Endodermal cell (in vitro differentiated cells): ENCODE data around the gene CCDC91. TPM values are rescaled to one million over a fixed set of nuclear protein-coding genes. Genes with fewer than 3 reads are reported as not detected.

Source experiments
- DNase-seq: peaks from one replicate; pipeline ENCODE4 v3.0.0-alpha.2; 2017
- H3K27ac ChIP-seq: 2 replicates; pipeline ENCODE4 v1.5.1; 2013; ENCODE audit warnings: mild to moderate bottlenecking, low read depth, low read length, moderate library complexity
- H3K27me3 ChIP-seq: 2 replicates; pipeline ENCODE4 v1.6.1; 2013; ENCODE audit warnings: mild to moderate bottlenecking, low read length, moderate library complexity; ENCODE audit not compliant: insufficient read depth, control insufficient read depth, poor library complexity, severe bottlenecking
- H3K36me3 ChIP-seq: 2 replicates; pipeline ENCODE4 v1.7.0; 2013; ENCODE audit warnings: mild to moderate bottlenecking, low read length, moderate library complexity; ENCODE audit not compliant: control insufficient read depth, insufficient read depth
- H3K4me1 ChIP-seq: one replicate; pipeline ENCODE4 v1.7.0; 2013; ENCODE audit warnings: low read length; ENCODE audit not compliant: control insufficient read depth, insufficient read depth
- H3K4me3 ChIP-seq: 2 replicates; pipeline ENCODE4 v1.5.1; 2013; ENCODE audit warnings: mild to moderate bottlenecking, low read length, moderate library complexity
- H3K9ac ChIP-seq: 2 replicates; pipeline ENCODE4 v1.6.1; 2013; ENCODE audit warnings: mild to moderate bottlenecking, low read length, moderate library complexity; ENCODE audit not compliant: poor library complexity, severe bottlenecking; ENCODE audit errors: extremely low read depth
- H3K9me3 ChIP-seq: 2 replicates; pipeline ENCODE4 v1.6.1; 2013; ENCODE audit warnings: mild to moderate bottlenecking, low read length, moderate library complexity; ENCODE audit not compliant: control insufficient read depth
- H3K27ac Mint-ChIP-seq: 2 replicates; pipeline ENCODE4 v1.8.0; 2020; ENCODE audit warnings: mixed read lengths
- H3K27me3 Mint-ChIP-seq: 2 replicates; pipeline ENCODE4 v1.8.0; 2021; ENCODE audit warnings: mild to moderate bottlenecking, mixed read lengths; ENCODE audit not compliant: insufficient read depth
- H3K36me3 Mint-ChIP-seq: 2 replicates; pipeline ENCODE4 v1.8.0; 2020; ENCODE audit warnings: low read depth, mixed read lengths
- H3K4me1 Mint-ChIP-seq: 2 replicates; pipeline ENCODE4 v1.8.0; 2020; ENCODE audit warnings: mixed read lengths
- H3K4me3 Mint-ChIP-seq: 2 replicates; pipeline ENCODE4 v1.8.0; 2020; ENCODE audit warnings: mild to moderate bottlenecking, moderate library complexity, mixed read lengths
- H3K9me3 Mint-ChIP-seq: 2 replicates; pipeline ENCODE4 v1.8.0; 2020; ENCODE audit warnings: mild to moderate bottlenecking, mixed read lengths
- WGBS, 2 experiments: methylation state at CpG; one replicate each; pipeline versions ENCODE4 v1.1.5 to v1.1.7; 2013; ENCODE audit warnings: missing lambda C conversion rate in 2 of 2, mixed read lengths in 1 of 2; ENCODE audit not compliant: insufficient coverage in 1 of 2, insufficient read length in 1 of 2; 5-methylcytosine and 5-hydroxymethylcytosine counted together
- long read RNA-seq, 4 experiments: library from polyadenylated mRNA in 2 of 4; library from RNA in 1 of 4; library from capped mRNA in 1 of 4; stranded (forward) in 3 of 4; unstranded in 1 of 4; transcript quantifications; one replicate each; pipeline ENCODE4 v2.0.0, GENCODE V29; 2020 to 2021; ENCODE audit warnings: inconsistent platforms in 1 of 4
- polyA plus RNA-seq, 2 experiments: library from polyadenylated mRNA; stranded (reverse); fragments of 50-300 nt; gene quantifications; one replicate each; pipeline ENCODE4 v1.2.3, GENCODE V29; 2013
- total RNA-seq, 2 donors: library from RNA; stranded (reverse); fragmentation: NEBNext Ultra II Directional in 1 of 2; extraction: Animal tissue kit (Norgen Biotek cat#: 25700) in 1 of 2; gene quantifications; 2 replicates in 1 of 2; 3 replicates in 1 of 2; pipeline ENCODE4 v1.2.1, GENCODE V29; 2021
- TF ChIP-seq, protein P1 (sequence below): fragments of 200-600 bp; sonication (generic); conservative IDR thresholded peaks from 2 replicates; pipeline ENCODE4 v1.5.0; 2021; ENCODE audit warnings: antibody characterized with exemption, mild to moderate bottlenecking

Gene CCDC91, protein sequence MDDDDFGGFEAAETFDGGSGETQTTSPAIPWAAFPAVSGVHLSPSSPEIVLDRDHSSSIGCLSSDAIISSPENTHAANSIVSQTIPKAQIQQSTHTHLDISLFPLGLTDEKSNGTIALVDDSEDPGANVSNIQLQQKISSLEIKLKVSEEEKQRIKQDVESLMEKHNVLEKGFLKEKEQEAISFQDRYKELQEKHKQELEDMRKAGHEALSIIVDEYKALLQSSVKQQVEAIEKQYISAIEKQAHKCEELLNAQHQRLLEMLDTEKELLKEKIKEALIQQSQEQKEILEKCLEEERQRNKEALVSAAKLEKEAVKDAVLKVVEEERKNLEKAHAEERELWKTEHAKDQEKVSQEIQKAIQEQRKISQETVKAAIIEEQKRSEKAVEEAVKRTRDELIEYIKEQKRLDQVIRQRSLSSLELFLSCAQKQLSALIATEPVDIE
- 10 to 100 TPM; 25.3 to 45.7 TPM for total RNA-seq
- 19.3 TPM for polyA plus RNA-seq (2013, experiment 1 of 2)
- 20.1 TPM for polyA plus RNA-seq (2013, experiment 2 of 2)
- long read RNA-seq, experiment 1, partial matches to known transcripts: 1 of 7 reads
- long read RNA-seq, experiment 1, other reads (novel, unspliced or antisense): 6 of 7 reads
- long read RNA-seq, experiment 2, transcript CCDC91-220 (16 exons, 2,738 nt): major isoform, 6 of 49 reads
- long read RNA-seq, experiment 2, partial matches to known transcripts: 3 of 49 reads
- long read RNA-seq, experiment 2, other reads (novel, unspliced or antisense): 38 of 49 reads
- long read RNA-seq, experiment 3, transcript CCDC91-205 (11 exons, 1,301 nt): major isoform, 20 of 78 reads
- long read RNA-seq, experiment 3, partial matches to known transcripts: 18 of 78 reads
- long read RNA-seq, experiment 3, other reads (novel, unspliced or antisense): 40 of 78 reads
- long read RNA-seq, experiment 4, transcript CCDC91-205 (11 exons, 1,301 nt): major isoform, 7 of 38 reads
- long read RNA-seq, experiment 4, partial matches to known transcripts: 8 of 38 reads
- long read RNA-seq, experiment 4, other reads (novel, unspliced or antisense): 19 of 38 reads

DNA sequence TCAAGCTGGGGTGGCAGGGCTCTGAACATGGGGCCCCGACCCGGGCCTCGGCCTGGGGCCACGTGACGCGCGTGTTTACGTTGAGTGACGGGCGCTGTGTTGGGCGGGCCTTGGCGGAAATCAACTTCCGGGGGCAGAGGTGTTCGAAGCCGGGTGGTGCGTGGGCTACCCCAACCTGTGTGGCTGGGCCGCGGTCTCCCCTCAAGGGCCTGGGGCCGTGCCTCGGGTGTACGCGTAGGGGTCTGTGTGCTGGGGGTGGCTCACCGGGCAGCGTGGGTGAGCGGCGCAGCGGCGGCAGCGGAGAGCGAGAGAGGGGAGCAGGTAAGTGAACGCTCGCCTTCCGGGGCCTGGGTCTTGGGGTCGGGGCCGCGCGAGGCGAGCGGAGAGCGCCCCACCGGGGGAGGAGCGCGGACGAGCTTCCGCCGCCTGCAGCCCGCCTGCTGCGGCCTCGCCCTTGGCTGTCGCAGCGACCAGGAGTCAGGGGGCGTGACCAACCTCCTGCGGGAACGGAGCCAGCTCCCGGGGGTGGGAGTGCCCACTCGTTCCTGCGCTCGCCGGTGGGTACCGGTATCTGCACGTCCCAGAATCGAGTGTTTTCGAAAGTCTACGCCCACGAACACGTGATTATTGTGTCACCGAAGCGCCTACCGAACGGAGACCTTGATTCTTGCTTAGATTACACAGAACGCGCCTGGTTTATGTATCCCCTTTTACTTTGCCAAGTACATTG lies at the start of gene CCDC91:
Gene CCDC91, plus strand, starts transcription at position 136 of the 730 bp plus-strand sequence. CDS start 66,760 bp downstream, outside the sequence.
- H3K36me3 ChIP-seq: no peaks in the 10 kb centered on the region
- Mint-ChIP-seq H3K27me3 (no peaks in the 10 kb centered on the region), H3K4me3 (peak within 1 kb of the TSS; percentile 86), H3K27ac (peak within 1 kb of the TSS; percentile 98), H3K9me3 (peaks cover 20% of the 10 kb centered on the region), H3K36me3 (peaks cover 25% of the 10 kb centered on the region), H3K4me1 (peaks cover 7% of the 10 kb centered on the region)
- DNase-seq: peak; percentile 92
- H3K9ac ChIP-seq: peak within 1 kb of the TSS; percentile 83
- H3K27ac ChIP-seq: peak within 1 kb of the TSS; percentile 58
- TF ChIP-seq, protein P1, sequence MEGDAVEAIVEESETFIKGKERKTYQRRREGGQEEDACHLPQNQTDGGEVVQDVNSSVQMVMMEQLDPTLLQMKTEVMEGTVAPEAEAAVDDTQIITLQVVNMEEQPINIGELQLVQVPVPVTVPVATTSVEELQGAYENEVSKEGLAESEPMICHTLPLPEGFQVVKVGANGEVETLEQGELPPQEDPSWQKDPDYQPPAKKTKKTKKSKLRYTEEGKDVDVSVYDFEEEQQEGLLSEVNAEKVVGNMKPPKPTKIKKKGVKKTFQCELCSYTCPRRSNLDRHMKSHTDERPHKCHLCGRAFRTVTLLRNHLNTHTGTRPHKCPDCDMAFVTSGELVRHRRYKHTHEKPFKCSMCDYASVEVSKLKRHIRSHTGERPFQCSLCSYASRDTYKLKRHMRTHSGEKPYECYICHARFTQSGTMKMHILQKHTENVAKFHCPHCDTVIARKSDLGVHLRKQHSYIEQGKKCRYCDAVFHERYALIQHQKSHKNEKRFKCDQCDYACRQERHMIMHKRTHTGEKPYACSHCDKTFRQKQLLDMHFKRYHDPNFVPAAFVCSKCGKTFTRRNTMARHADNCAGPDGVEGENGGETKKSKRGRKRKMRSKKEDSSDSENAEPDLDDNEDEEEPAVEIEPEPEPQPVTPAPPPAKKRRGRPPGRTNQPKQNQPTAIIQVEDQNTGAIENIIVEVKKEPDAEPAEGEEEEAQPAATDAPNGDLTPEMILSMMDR: no peak
- no peaks in the 10 kb centered on the region for H3K9me3 ChIP-seq
- no peaks in the 10 kb centered on the region for H3K4me1 ChIP-seq
- WGBS, 2 experiments: 1 to 3% methylated on average over 27 to 72 of the region's 72 CpGs
- no peaks in the 10 kb centered on the region for H3K27me3 ChIP-seq
- peak within 1 kb of the TSS; percentile 93 for H3K4me3 ChIP-seq

DNA sequence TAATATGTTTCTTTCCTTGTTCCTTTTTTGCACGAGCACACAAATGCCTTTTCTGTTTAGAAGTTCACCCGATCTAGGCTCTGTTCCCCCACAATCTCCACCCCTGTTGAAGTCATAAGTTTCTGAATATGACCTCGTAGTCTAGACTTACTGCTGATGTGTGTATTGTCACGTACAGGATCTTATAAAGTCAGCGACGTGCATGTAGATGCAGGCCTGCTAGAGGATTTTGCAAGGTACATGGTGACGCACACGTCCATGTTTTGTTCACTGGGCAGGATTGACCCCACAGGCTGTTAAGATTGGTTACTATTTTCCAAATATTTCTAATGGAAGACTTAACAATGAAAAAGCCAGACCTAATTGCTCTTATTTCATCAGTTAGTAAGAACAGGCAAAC lies 46.2 kb upstream of the CCDC91 start:
- no peak overlapping the region for H3K27ac Mint-ChIP-seq

More for the DNA sequence above, 46.2 kb upstream of the CCDC91 start:
- Histone ChIP-seq H3K36me3 (no peaks in the 10 kb centered on the region), H3K4me1 (no peaks in the 10 kb centered on the region), H3K27ac (no peak overlapping the region), H3K9me3 (no peaks in the 10 kb centered on the region), H3K9ac (no peak overlapping the region), H3K4me3 (no peak overlapping the region), H3K27me3 (no peaks in the 10 kb centered on the region)
- Mint-ChIP-seq H3K4me1 (no peaks in the 10 kb centered on the region), H3K36me3 (no peaks in the 10 kb centered on the region), H3K9me3 (no peaks in the 10 kb centered on the region), H3K27me3 (no peaks in the 10 kb centered on the region), H3K4me3 (no peak overlapping the region)
- no peak for DNase-seq
- TF ChIP-seq, protein P1: no peak
- WGBS, 2 experiments: 86 to 96% methylated on average over 7 to 8 of the region's 8 CpGs
